ENCODE measurements around the gene MEN1. TPM values are rescaled to one million over a fixed set of nuclear protein-coding genes. Genes with fewer than 3 reads are reported as not detected.

MEN1 gene
- total and polyA plus RNA-seq, 2 of the 13 experiments (the other 11 are each of a cell fraction or from before 2014, with no cell fraction given), result 20.5 to 27.3 TPM

DNA sequence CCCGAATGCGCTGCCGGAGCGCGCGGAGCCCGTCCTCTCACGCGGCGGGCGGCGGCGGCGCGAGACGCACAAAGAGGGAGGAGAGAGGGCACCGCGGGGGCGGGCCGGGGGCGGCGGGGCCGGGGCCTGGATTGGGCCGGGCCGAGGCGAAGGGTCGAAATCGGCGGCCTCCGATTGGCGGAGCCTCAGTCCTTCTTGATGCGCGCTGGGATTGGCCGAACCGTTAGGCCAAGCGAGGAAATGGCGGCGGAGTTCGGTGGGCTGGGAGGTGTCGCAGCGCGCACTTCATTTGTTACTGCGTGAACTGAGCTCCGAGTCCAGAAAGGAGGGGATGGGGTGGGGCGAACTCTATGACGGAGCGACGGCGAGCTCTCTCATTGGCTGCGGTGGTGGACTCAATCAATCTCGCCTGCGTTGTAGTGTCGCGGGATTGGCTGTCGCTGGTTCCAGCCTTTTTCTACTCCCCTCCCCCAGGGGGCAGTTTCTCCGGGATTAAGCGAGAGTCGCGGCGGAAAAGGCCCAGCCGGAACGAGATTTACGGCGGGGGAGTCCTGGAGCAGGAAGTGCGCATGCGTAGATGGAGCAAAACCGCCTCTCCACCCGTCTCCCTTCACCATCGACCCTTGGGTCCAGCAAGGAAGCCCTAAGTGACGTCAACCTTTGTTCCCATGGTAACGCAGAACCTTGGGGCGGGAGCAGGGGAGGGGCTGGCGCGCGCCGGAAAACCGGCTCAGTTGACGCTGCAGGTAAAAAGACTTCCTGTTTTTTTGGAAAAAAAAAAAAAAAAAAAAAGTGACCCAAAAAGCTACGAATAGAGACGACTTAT, 31.7 kb downstream of the MEN1 start, which contains the start of gene SF1 (continued):
- TF ChIP-seq KLF16 (CRISPR knock-in tag; IDR thresholded peaks at IDR 0.05) (0 out of 4 replicates have a peak, but pooled peaks of 1 of the 2 experiments have one; percentile 18), POLR2AphosphoS2 (IDR thresholded peaks at IDR 0.05; ENCODE audit: low read depth, low read length) (peak; percentile 72; the same call in 1 of the 2 replicates), KDM5B (CRISPR knock-in tag; IDR thresholded peaks at IDR 0.05; ENCODE audit: borderline replicate concordance) (no peak), SIX1 (CRISPR knock-in tag; IDR thresholded peaks at IDR 0.05; ENCODE audit: borderline replicate concordance) (no peak), ZSCAN25 (CRISPR knock-in tag; IDR thresholded peaks at IDR 0.05) (no peak; the same call in 1 of the 2 replicates), ADNP (CRISPR knock-in tag; IDR thresholded peaks at IDR 0.05) (no peak), TBX3 (IDR thresholded peaks at IDR 0.05; ENCODE audit: borderline replicate concordance) (peak; percentile 57; the same call in 1 of the 2 replicates), ONECUT2 (CRISPR knock-in tag; IDR thresholded peaks at IDR 0.05) (no peak), DR1 (CRISPR knock-in tag; IDR thresholded peaks at IDR 0.05) (peak; percentile 79; the same call in 1 of the 2 replicates), ZNF605 (CRISPR knock-in tag; IDR thresholded peaks at IDR 0.05) (no peak), RBFOX2 (IDR thresholded peaks at IDR 0.05; ENCODE audit: low read depth, low read length) (no peak), SAFB2 (CRISPR knock-in tag; IDR thresholded peaks at IDR 0.05; ENCODE audit: borderline replicate concordance, low read depth) (no peak), SMAD3 (CRISPR knock-in tag; IDR thresholded peaks at IDR 0.05) (peak; percentile 91), RELA (CRISPR knock-in tag; IDR thresholded peaks at IDR 0.05) (no peak), ZC3H4 (CRISPR knock-in tag; IDR thresholded peaks at IDR 0.05; ENCODE audit: borderline replicate concordance) (no peak; the same call in 1 of the 2 replicates)
- TF ChIP-seq, protein P1, sequence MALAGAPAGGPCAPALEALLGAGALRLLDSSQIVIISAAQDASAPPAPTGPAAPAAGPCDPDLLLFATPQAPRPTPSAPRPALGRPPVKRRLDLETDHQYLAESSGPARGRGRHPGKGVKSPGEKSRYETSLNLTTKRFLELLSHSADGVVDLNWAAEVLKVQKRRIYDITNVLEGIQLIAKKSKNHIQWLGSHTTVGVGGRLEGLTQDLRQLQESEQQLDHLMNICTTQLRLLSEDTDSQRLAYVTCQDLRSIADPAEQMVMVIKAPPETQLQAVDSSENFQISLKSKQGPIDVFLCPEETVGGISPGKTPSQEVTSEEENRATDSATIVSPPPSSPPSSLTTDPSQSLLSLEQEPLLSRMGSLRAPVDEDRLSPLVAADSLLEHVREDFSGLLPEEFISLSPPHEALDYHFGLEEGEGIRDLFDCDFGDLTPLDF (CRISPR knock-in tag; IDR thresholded peaks at IDR 0.05), result 0 out of 2 replicates have a peak, but pooled peaks have one; percentile 41
- TF ChIP-seq, protein P2, sequence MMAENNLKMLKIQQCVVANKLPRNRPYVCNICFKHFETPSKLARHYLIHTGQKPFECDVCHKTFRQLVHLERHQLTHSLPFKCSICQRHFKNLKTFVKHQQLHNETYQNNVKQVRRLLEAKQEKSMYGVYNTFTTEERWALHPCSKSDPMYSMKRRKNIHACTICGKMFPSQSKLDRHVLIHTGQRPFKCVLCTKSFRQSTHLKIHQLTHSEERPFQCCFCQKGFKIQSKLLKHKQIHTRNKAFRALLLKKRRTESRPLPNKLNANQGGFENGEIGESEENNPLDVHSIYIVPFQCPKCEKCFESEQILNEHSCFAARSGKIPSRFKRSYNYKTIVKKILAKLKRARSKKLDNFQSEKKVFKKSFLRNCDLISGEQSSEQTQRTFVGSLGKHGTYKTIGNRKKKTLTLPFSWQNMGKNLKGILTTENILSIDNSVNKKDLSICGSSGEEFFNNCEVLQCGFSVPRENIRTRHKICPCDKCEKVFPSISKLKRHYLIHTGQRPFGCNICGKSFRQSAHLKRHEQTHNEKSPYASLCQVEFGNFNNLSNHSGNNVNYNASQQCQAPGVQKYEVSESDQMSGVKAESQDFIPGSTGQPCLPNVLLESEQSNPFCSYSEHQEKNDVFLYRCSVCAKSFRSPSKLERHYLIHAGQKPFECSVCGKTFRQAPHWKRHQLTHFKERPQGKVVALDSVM (CRISPR knock-in tag; IDR thresholded peaks at IDR 0.05), result no peak
- TF ChIP-seq, protein P3, sequence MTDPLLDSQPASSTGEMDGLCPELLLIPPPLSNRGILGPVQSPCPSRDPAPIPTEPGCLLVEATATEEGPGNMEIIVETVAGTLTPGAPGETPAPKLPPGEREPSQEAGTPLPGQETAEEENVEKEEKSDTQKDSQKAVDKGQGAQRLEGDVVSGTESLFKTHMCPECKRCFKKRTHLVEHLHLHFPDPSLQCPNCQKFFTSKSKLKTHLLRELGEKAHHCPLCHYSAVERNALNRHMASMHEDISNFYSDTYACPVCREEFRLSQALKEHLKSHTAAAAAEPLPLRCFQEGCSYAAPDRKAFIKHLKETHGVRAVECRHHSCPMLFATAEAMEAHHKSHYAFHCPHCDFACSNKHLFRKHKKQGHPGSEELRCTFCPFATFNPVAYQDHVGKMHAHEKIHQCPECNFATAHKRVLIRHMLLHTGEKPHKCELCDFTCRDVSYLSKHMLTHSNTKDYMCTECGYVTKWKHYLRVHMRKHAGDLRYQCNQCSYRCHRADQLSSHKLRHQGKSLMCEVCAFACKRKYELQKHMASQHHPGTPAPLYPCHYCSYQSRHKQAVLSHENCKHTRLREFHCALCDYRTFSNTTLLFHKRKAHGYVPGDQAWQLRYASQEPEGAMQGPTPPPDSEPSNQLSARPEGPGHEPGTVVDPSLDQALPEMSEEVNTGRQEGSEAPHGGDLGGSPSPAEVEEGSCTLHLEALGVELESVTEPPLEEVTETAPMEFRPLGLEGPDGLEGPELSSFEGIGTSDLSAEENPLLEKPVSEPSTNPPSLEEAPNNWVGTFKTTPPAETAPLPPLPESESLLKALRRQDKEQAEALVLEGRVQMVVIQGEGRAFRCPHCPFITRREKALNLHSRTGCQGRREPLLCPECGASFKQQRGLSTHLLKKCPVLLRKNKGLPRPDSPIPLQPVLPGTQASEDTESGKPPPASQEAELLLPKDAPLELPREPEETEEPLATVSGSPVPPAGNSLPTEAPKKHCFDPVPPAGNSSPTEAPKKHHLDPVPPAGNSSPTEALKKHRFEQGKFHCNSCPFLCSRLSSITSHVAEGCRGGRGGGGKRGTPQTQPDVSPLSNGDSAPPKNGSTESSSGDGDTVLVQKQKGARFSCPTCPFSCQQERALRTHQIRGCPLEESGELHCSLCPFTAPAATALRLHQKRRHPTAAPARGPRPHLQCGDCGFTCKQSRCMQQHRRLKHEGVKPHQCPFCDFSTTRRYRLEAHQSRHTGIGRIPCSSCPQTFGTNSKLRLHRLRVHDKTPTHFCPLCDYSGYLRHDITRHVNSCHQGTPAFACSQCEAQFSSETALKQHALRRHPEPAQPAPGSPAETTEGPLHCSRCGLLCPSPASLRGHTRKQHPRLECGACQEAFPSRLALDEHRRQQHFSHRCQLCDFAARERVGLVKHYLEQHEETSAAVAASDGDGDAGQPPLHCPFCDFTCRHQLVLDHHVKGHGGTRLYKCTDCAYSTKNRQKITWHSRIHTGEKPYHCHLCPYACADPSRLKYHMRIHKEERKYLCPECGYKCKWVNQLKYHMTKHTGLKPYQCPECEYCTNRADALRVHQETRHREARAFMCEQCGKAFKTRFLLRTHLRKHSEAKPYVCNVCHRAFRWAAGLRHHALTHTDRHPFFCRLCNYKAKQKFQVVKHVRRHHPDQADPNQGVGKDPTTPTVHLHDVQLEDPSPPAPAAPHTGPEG (CRISPR knock-in tag; IDR thresholded peaks at IDR 0.05), result no peak

Data from HepG2 (cell line).